Adipocyte (in vitro differentiated cells): Measurements from ENCODE around the gene ZNF718.
"Not testable (repeated sequence)": the region's sequence is repeated elsewhere in the genome, so short reads cannot be mapped to it uniquely, and the experiment has no call there.

Experiments used
- DNase-seq: peaks from one replicate; pipeline ENCODE4 v3.0.0-alpha.2; 2015; ENCODE audit warnings: low read depth
- H3K27me3 ChIP-seq: replicated peaks from 2 replicates; pipeline ENCODE4 v1.7.0; 2013; ENCODE audit warnings: mild to moderate bottlenecking, low read length, moderate library complexity; ENCODE audit not compliant: control insufficient read depth, insufficient read depth
- H3K36me3 ChIP-seq: 2 replicates; pipeline ENCODE4 v1.7.0; 2013; ENCODE audit warnings: low read length, mild to moderate bottlenecking, moderate library complexity; ENCODE audit not compliant: control insufficient read depth, insufficient read depth, severe bottlenecking
- H3K4me1 ChIP-seq: 2 replicates; pipeline ENCODE4 v1.7.0; 2013; ENCODE audit warnings: mild to moderate bottlenecking, low read length, moderate library complexity; ENCODE audit not compliant: control insufficient read depth, insufficient read depth
- H3K4me3 ChIP-seq: 2 replicates; pipeline ENCODE4 v1.7.0; 2013; ENCODE audit warnings: mild to moderate bottlenecking, low read length, moderate library complexity
- H3K9ac ChIP-seq: 2 replicates; pipeline ENCODE4 v1.7.0; 2013; ENCODE audit warnings: mild to moderate bottlenecking, low read length, moderate library complexity
- H3K9me3 ChIP-seq: 2 replicates; pipeline ENCODE4 v1.7.0; 2013; ENCODE audit warnings: mild to moderate bottlenecking, low read length, moderate library complexity; ENCODE audit not compliant: control insufficient read depth

The ZNF718 gene

DNA sequence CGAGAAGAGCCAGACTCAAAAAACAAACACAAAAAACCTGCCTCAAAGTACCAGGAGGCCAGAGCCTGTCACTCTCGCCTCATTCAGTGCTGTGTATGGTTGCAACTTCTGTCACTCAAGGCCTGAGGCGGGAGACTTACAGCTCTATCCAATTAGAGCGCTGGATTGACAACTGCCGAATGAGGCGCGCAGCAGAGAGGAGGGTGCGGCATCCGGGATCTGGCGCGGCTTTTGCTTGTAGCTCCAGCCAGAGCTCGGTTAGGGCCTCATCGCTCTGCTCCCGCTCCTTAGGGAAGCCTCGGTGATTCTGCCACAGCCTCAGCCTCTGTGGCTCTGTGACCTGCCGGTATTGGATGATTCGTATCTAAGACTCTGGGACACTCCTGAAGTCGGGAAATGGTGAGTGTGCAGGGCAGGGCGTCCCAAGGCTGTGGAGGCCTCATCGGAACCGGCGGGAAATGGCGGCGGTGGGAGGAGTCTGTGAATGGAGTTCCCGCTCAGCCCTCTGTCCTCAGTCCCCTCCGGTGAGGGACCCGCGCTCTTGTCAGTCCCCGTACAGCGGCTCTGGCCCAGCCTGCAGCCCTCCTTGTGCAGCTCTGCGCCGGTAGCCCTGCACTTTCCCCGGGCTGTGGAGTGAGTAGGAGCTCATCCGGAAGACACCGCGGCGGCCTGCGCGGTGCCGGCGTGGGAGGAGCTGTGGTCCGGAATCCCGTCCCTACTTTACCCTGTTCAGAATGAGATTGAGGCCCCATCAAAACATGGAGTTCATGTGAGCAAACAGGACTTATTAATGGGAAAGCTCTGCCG, at the start of gene ZNF718:
TSS of gene ZNF718 (plus strand) at position 227 of the 807 bp plus-strand sequence. CDS start at position 397, 170 bp downstream.
- Histone ChIP-seq H3K36me3 (peaks cover 29% of the 10 kb centered on the region), H3K4me3 (peak within 1 kb of the TSS; percentile 87), H3K9ac (peak within 1 kb of the TSS; percentile 88), H3K4me1 (peaks cover 10% of the 10 kb centered on the region), H3K27me3 (no peaks in the 10 kb centered on the region), H3K9me3 (peaks cover 26% of the 10 kb centered on the region)
- peak; percentile 98 for DNase-seq

DNA sequence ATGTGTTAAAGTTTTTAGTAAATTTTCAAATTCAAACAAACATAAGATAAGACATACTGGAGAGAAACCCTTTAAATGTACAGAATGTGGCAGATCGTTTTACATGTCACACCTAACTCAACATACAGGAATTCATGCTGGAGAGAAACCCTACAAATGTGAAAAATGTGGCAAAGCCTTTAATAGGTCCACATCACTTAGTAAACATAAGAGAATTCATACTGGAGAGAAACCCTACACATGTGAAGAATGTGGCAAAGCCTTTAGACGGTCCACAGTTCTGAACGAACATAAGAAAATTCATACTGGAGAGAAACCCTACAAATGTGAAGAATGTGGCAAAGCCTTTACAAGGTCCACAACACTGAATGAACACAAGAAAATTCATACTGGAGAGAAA, 38.4 kb upstream of the ZNF718 start:
- Histone ChIP-seq H3K27me3 (no peaks in the 10 kb centered on the region), H3K9ac (no peak overlapping the region), H3K4me3 (peak overlapping the region; percentile 74), H3K9me3 (peaks cover 100% of the 10 kb centered on the region), H3K4me1 (no peaks in the 10 kb centered on the region), H3K36me3 (peaks cover 94% of the 10 kb centered on the region)
- no peak for DNase-seq

DNA sequence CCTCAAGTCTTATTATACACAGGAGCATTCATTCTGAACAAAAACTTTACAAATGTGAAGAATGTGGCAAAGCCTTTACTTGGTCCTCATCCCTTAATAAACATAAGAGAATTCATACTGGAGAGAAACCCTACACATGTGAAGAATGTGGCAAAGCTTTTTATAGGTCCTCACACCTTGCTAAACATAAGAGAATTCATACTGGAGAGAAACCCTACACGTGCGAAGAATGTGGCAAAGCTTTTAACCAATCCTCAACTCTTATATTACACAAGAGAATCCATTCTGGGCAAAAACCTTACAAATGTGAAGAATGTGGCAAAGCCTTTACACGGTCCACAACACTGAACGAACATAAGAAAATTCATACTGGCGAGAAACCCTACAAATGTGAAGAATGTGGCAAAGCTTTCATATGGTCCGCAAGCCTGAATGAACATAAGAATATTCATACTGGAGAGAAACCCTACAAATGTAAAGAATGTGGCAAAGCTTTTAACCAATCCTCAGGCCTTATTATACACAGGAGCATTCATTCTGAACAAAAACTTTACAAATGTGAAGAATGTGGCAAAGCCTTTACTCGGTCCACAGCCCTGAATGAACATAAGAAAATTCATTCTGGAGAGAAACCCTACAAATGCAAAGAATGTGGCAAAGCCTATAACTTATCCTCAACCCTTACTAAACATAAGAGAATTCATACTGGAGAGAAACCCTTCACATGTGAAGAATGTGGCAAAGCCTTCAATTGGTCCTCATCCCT, 37.6 kb upstream of the ZNF718 start:
- Histone ChIP-seq H3K4me3 (peak overlapping the region; percentile 74), H3K36me3 (peaks cover 94% of the 10 kb centered on the region), H3K9me3 (peaks cover 100% of the 10 kb centered on the region)
- H3K27me3 ChIP-seq, H3K4me1 ChIP-seq, DNase-seq, H3K9ac ChIP-seq: not testable (repeated sequence)

DNA sequence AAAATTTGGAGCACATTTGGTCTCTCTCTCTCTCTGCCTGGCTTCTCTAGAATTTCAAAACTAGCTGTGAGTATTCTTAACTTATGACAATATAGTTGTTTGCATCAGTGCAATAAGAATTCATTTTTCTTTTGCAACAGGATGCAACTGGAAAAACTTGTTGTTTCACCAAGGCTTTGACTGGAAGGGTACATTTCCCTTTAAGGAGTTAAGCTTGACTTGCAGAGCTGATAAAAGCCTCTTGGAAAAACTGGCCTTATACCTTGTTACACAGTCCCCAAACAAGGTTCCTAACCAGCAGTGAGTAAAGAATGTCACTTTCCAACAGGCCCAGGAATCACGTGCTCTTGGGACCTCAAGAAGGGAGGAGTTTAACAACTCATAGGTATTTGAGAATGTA, 25.9 kb upstream of the ZNF718 start:
- H3K4me3 ChIP-seq, result peak overlapping the region; percentile 11
- DNase-seq, result no peak
- H3K27me3 ChIP-seq, result no peaks in the 10 kb centered on the region
- no peak overlapping the region for H3K9ac ChIP-seq
- peaks cover 95% of the 10 kb centered on the region for H3K9me3 ChIP-seq
- no peaks in the 10 kb centered on the region for H3K4me1 ChIP-seq
- peaks cover 7% of the 10 kb centered on the region for H3K36me3 ChIP-seq

DNA sequence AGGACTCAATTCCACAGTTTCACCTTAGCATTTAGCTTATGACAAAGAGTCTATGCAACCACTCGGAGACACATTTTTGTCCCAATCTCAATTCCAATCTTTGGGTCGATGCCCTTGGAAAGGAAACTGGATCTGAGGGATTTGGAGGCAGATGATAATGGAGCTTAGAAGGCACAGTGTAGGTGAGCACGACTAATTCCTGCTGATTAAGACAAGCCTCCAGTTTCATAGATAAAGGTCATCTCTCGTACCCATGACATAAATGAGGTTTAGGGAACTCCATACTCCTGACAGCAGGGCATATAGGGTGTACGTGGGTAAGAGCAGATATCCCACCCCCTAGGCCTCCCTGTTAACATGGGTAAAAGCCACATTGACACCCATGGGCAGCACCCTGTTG, 24.4 kb upstream of the ZNF718 start:
- no peaks in the 10 kb centered on the region for H3K27me3 ChIP-seq
- H3K4me3 ChIP-seq, result peak overlapping the region; percentile 53
- H3K4me1 ChIP-seq, result no peaks in the 10 kb centered on the region
- no peak for DNase-seq
- H3K9me3 ChIP-seq, result peaks cover 91% of the 10 kb centered on the region
- H3K9ac ChIP-seq, result no peak overlapping the region
- H3K36me3 ChIP-seq, result no peaks in the 10 kb centered on the region

DNA sequence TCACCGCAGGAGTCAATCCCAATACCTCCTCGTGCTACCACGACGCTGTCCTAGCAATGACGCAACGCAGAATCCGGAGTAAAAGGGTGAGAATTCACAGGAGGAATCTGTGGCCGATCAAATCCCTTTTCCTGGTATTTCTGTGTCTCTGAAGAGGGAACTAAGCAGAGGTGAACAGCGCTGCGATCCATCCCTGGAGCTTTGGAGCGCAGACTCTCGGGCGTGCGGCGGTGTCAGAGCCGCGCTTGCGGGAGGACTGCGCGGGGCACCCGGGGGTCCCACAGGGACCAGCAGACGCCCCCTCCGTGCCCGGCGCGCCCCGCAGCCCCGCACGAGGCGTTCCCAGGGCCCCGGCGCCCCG, 17.2 kb upstream of the ZNF718 start:
- peaks cover 17% of the 10 kb centered on the region for H3K27me3 ChIP-seq
- H3K4me1 ChIP-seq, result no peaks in the 10 kb centered on the region
- no peak overlapping the region for H3K4me3 ChIP-seq
- H3K36me3 ChIP-seq, result no peaks in the 10 kb centered on the region
- no peak overlapping the region for H3K9ac ChIP-seq
- peaks cover 83% of the 10 kb centered on the region for H3K9me3 ChIP-seq
- no peak for DNase-seq

DNA sequence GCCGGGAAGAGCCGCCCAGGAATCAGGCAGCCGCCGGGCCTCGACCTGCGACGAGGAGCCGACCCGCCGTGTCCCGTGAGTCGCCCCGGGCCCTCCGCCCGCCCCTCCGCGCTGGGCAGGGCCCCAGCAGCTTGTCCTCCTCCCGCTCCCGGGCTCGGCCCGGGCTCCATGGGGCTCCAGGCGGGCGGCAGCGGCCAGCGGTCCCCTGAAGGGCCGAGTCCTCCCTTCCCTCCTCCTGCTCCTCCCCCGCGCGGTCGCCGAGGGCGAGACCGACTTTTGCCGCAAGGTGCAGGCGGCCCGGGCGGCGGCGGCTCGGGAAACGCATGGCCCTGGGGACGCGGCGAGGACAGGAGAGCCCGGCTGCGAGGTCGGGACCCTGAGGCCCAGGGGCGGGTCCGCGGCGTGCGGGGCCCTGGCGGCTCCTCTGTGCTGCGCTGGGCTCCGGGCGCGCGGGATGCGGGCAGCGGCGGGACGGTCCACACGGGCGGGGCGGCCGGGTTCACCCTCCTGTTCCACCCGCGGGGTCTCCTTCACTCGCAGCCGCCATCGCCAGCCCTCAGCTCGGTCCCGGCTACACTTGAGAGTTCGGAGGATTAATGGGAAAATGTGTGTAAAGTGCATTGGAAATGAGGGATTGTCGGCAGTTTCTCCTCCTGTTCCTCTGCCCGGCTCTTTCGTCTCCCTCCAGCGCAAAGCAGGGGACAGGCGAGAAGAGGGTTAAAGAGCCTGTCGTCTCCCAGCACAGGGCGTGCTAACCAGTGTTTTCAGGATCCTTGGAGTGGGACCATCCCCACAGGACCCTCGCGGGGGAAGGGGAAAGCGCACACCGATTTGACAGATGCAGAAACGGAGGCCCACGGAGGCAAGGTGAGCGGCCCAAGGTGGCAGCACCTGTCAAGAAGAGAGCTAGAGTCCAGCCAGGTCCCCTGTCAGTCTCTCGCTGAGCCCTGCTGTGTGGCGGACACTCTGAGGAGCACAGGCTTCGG, 16.6 kb upstream of the ZNF718 start:
- H3K36me3 ChIP-seq, result no peaks in the 10 kb centered on the region
- no peak overlapping the region for H3K4me3 ChIP-seq
- no peak for DNase-seq
- H3K9ac ChIP-seq, result no peak overlapping the region
- H3K9me3 ChIP-seq, result peaks cover 77% of the 10 kb centered on the region
- H3K27me3 ChIP-seq, result peaks cover 17% of the 10 kb centered on the region
- no peaks in the 10 kb centered on the region for H3K4me1 ChIP-seq

DNA sequence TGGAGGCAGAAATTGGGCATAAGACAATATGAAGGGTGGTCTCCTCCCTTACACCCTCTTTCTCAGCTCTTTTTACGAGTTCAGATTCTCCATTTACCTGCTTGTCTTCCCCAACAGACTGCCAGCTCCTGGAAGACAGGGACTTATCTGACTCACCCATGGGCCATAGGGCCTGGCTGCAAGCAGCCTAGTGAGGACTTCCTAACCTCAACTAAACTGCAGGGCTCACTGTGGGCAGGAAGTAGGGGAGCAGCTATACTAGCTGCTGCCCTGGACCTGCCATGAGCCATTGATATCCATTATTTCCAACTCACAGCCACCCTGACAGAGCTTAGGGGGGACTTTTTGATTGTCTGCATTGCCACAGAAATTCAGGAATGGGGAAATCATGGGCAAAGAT, 11.5 kb upstream of the ZNF718 start:
- Histone ChIP-seq H3K9ac (no peak overlapping the region), H3K27me3 (peaks cover 10% of the 10 kb centered on the region), H3K36me3 (no peaks in the 10 kb centered on the region), H3K4me3 (no peak overlapping the region), H3K4me1 (no peaks in the 10 kb centered on the region), H3K9me3 (peaks cover 44% of the 10 kb centered on the region)
- DNase-seq, result no peak

DNA sequence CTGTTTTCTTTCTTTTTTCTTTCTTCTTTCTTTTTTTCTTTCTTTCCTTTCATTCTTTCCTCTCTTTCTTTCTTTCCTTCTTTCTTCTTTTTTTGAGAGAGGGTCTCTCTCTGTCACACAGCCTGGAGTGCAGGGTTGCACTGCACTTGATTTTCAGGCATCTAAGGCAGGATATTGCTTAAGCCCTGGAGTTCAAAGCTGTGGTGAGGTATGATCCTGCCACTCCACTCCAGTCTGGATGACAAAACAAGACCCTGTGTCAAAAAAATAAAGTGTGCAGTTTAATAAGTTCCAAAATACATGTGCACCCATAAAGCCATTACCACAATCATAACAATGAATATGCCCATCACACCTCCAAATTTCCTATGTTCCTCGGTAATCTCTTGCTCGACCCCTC, 10.6 kb upstream of the ZNF718 start:
- Histone ChIP-seq H3K4me3 (no peak overlapping the region), H3K27me3 (no peaks in the 10 kb centered on the region), H3K9ac (no peak overlapping the region), H3K9me3 (peaks cover 35% of the 10 kb centered on the region), H3K4me1 (no peaks in the 10 kb centered on the region), H3K36me3 (no peaks in the 10 kb centered on the region)
- no peak for DNase-seq

DNA sequence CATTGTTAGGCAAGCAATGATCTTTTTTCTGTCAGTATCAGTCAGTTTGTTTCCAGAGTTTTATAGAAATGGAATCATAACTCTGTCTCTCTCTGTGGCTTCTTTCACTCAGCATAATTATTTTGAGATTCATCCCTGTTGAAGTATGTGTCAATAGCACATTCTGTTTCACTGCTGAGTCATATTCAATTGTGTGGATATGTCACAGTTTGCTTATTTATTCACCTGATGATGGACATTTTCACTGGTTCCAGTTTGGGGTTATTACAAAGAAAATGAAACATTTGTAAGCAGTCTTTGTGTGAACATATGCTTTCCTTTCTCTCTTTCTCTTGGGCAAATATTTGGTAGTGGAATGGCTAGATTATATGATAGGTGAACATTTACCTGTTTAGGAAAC, 10.2 kb upstream of the ZNF718 start:
- H3K27me3 ChIP-seq, result no peaks in the 10 kb centered on the region
- no peaks in the 10 kb centered on the region for H3K4me1 ChIP-seq
- no peak for DNase-seq
- no peaks in the 10 kb centered on the region for H3K36me3 ChIP-seq
- H3K9ac ChIP-seq, result no peak overlapping the region
- H3K4me3 ChIP-seq, result no peak overlapping the region
- peaks cover 31% of the 10 kb centered on the region for H3K9me3 ChIP-seq

DNA sequence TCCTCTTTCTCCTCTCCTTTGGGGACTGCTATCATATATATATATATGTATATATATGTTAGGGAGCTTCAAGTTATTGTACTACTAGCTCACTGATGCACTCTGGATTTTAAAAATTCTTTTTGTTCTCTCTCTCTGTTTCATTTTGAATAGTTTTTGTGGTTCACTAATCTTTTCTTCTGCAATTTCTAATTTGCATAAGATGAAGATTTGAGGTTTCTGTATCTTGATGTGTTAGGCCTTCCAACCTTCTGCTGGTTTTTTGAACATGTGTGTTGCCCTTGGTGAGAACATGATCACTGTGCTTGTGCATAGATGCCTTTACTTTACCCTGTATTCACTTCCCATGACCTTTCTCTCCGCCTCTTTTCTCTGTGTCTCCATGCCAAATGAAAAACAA, 7.8 kb upstream of the ZNF718 start:
- H3K36me3 ChIP-seq, result no peaks in the 10 kb centered on the region
- DNase-seq, result no peak
- no peak overlapping the region for H3K4me3 ChIP-seq
- no peaks in the 10 kb centered on the region for H3K27me3 ChIP-seq
- peaks cover 11% of the 10 kb centered on the region for H3K9me3 ChIP-seq
- no peak overlapping the region for H3K9ac ChIP-seq
- no peaks in the 10 kb centered on the region for H3K4me1 ChIP-seq
